ENCODE data around the gene ASPN.

DNA sequence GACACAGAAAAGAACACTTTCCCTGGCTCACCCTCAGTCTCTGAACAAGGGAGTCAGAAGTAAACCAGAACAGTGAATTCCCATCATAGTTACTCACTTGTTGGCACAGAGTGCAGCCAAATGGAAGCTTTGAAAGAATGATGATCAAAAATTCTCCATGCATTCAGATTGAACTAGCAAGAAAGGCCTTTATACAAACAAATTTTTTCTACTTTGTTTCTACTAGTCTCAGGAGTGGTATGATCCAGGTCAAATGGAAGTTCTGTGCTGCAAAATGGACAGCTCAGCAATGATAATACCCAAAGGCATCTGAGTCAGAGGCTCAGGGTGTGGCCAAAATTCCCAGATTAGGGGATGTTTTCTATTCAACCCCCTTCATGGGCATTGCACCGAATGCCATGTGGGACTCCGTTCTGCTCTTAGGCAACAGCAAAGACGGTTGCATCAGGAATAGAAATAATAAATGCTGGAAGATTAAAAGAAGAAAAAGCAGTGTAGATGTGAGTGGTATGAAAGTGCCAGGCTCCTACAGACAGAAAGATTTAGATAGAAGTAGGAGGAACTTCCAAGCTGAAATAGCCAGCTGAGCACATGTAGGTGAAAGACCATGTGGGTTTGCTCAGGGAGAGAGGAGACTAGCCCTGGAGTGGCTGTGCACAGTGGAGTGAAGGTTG lies 24.0 kb upstream of the ASPN start:
- TF ChIP-seq POLR2AphosphoS5 (IDR thresholded peaks at IDR 0.05) (no peak), EP300 (IDR thresholded peaks at IDR 0.05) (no peak), POLR2A (IDR thresholded peaks at IDR 0.05) (no peak)
- TF ChIP-seq, protein P1, sequence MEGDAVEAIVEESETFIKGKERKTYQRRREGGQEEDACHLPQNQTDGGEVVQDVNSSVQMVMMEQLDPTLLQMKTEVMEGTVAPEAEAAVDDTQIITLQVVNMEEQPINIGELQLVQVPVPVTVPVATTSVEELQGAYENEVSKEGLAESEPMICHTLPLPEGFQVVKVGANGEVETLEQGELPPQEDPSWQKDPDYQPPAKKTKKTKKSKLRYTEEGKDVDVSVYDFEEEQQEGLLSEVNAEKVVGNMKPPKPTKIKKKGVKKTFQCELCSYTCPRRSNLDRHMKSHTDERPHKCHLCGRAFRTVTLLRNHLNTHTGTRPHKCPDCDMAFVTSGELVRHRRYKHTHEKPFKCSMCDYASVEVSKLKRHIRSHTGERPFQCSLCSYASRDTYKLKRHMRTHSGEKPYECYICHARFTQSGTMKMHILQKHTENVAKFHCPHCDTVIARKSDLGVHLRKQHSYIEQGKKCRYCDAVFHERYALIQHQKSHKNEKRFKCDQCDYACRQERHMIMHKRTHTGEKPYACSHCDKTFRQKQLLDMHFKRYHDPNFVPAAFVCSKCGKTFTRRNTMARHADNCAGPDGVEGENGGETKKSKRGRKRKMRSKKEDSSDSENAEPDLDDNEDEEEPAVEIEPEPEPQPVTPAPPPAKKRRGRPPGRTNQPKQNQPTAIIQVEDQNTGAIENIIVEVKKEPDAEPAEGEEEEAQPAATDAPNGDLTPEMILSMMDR (IDR thresholded peaks at IDR 0.05) = no peak

Measured in upper lobe of left lung (tissue), 4 donors.